ENCODE data around the gene NUP188. TPM values are rescaled to one million over a fixed set of nuclear protein-coding genes. Genes with fewer than 3 reads are reported as not detected.
"Not testable (repeated sequence)": the region's sequence is repeated elsewhere in the genome, so short reads cannot be mapped to it uniquely, and the experiment has no call there.

Gene NUP188
- total RNA-seq, 1 donor from 2014 or later, result 52.1 TPM

DNA sequence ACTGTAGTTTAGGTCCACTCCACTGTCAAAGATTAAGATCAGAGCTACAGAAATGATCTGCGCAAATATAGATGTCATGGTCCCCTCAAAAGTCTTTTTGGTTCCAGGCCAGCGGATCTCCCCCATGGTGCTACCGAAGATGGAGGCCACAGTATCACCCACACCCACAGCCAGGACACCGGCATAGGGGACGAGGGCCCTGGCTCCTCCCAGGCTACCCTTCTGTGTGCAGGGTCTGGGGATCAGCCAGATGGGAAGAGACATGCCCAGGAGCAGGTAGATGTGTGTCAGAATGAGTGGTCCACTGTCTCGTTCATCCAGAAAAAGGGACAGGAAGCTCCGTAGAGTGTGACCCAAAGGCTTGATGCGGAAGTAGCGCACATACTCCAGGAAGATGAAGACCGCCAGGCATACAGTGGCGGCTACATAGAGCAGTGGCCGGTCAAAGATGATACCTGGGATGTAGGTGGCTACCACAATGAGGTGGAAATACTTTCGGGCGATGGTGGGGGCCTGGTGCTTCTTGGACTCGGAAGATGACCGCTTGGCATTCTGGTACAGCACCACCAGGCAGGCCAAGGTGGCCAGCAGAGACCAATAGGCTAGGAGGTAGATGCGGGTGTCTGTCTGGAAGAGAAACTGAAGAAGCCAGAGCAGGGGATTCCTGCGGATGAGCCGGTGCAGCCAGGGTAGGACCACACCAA is 1.5 kb upstream of the NUP188 start:
- DNase-seq (ENCODE audit: low spot score), result no peak

DNA sequence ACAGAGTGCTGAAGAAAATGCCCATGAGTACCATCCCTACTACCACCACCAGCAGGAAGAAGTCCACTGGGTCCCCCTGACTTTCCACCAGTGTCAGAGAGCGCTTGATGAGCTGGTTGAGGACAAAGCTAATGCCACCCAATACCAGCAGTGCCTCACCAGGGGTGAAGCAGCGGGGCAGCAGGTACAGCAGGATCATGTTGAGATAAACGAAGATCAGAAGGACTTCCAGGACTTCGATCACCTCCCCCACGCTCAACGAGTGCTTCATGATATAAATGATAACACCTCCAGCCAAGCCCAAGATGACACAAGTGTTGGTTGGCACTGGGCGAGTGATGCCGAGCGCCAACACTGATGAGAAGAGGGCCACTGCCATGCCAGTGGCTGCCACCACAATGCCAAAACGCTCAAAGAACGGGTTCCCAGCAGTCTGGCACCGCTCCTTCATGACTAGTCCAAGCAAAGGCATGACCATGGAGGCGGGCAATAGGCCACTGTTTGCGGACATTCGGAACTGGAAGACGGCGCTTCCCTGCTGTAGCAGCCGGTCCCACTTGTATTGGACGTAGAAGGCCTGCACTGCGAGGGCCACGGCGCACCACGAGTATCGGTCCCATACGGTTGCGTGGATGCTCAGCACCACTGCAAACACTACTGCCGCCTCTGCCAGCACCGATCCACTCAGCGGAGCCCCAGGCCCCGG is 775 bp upstream of the NUP188 start:
- no peak for DNase-seq (ENCODE audit: low spot score)

DNA sequence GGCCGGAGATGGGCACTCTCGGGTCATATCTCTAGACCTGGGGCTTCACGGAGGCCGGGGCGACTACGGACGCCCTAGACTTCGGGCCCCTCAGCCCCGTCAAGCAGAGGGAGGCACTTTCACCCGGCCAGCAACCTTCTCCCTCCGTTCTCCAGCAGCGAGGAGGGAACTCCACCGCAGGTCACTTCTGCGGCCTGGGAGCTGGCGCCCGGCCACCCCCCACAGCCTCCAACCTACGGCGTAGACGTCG is 297 bp upstream of the NUP188 start:
- no peak for DNase-seq (ENCODE audit: low spot score)

DNA sequence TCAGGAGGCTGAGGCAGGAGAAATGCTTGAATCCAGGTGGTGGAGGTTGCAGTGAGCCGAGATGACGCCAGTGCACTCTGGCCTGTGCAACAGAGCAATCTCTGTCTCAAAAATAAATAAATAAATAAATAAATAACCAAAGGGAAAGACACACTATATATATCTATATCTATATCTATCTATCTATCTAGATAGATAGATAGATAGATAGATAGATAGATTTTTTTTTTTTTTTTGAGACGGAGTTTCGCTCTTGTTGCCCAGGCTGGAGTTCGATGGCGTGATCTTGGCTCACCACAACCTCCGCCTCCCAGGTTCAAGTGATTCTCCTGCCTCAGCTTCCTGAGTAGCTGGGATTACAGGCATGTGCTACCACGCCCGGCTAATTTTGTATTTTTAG is 13.9 kb downstream of the NUP188 start:
- not testable (repeated sequence) for DNase-seq (ENCODE audit: low spot score)

DNA sequence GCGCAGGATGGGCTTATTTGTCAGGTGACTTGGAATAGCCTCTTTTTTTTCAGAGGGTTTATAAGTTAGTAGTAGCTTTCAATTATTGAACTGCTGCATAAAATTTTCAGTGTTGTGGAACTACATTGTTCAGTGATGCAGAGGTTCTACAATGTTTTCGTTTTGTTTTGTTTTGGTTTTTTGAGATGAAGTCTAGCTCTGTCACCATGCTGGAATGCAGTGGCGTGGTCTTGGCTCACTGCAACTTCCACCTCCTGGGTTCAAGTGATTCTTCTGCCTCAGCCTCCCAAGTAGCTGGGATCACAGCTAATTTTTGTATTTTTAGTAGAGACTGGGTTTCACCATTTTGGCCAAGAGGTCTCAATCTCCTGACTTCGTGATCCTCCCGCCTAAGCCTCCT is 22.0 kb downstream of the NUP188 start:
- DNase-seq (ENCODE audit: low spot score), result no peak

DNA sequence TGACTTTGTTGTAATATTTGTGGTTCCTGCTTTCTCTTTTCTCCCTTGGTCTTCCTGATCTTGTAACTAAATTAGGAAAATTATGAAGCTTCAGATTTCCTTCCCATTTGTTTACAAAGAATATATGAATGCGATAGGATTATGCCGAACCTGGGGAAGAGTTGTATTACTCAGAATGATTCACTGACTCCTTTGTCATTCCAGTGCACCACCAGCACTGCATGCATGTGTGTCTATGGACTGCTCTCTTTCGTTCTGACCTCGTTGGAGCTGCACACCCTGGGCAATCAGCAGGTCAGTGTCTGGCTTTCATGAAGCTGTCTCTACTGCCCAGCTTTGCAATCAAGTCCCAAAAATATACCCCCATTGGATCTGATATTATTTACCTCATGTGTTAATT is 25.5 kb downstream of the NUP188 start:
- DNase-seq (ENCODE audit: low spot score), result no peak

DNA sequence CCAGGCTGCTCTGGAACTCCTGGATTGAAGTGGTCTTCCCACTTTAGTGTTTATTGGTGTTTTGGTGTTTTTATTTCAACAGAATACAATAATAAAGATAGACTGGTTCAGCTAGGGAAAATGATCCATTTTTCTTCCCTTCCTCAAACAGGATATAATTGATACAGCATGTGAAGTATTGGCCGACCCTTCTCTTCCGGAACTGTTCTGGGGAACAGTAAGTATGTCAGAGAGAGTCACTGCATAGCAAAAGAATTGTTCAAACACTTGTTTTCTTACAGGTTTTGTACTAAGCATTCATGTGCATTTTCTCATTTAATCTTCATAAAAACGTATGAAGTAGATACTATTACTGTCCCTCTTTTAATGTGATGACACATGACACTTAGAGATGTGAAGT is 31.6 kb downstream of the NUP188 start:
- no peak for DNase-seq (ENCODE audit: low spot score)

- no peak for DNase-seq (ENCODE audit: low spot score)
Observed at GRCh38 chr9:128983536-128983935, 36.0 kb downstream of the NUP188 start.

DNA sequence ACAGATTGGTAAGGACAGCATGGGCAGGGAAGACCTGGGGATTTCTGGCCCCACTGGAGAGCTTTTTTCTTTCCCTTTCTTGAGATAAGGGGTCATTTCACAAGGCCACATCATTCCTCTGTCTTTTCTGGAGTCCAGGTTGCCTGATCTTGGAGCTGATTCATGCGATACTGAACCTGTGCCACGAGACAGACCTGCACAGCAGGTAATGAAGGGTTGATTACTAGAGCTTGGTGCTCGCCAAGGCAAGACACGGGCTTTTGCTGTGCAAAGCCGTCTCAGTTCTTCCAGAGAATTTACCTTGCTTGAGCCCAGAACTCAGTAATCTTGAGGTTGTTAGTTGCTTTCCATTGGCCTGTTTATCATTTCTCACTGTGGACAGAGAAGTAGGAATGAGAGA is 39.2 kb downstream of the NUP188 start:
- DNase-seq (ENCODE audit: low spot score), result no peak

DNA sequence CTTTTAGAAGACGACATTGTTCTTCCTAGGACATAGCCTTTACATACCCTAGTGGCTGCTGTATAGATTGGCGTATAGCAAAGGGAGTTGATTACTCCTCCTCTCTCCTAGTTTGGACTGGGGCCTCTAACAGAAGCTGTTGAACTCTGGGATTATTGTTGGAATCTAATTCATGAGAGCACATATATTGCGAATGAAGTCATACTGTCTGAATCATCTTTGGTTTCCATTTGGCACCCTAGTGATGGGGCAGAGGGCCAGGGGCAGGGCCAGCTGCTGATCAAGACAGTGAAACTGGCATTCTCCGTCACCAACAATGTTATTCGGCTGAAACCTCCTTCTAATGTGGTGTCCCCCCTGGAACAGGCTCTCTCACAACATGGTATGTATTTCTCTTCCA is 40.3 kb downstream of the NUP188 start:
- no peak for DNase-seq (ENCODE audit: low spot score)

DNA sequence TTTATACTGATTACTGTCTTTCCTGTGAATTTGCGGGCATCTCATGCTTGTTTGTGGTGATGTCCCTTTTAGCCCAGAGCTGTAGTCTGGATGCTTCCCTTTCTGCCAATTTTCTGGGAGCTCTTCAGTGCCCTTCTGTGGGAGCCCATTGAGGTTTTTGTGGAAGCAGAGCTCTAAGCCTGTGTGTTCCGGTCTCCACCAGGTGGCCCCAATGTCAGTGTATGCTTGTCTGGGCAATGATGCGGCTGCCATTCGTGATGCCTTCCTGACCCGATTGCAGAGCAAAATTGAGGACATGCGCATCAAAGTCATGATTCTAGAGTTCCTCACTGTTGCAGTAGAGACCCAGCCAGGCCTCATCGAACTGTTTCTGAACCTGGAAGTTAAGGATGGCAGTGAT is 45.5 kb downstream of the NUP188 start:
- DNase-seq (ENCODE audit: low spot score), result no peak

DNA sequence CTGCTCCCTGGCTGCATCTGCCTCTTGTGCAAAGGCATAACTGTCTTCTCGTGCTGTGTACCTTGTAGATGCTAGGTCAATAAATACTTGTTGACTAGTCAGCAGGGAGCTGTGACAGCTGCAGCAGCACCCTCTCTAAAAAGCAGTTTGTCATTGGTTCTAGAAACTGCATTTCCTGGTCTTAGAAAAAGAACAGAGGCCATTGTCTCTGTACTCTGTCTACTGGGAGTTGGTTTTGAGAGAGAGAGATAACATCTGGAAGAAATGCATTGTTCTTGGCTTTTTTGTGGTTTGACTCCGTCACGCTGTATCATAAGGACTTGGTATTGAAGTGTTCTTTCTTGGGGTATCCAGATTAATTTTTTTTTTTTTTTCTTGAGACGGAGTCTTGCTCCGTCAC is 48.3 kb downstream of the NUP188 start:
- no peak for DNase-seq (ENCODE audit: low spot score)

- no peak for DNase-seq (ENCODE audit: low spot score)
Observed at GRCh38 chr9:128998462-128998861, 51.0 kb downstream of the NUP188 start.

GRCh38 chr9:128999581-129000206 is 52.2 kb downstream of the NUP188 start:
- DNase-seq (ENCODE audit: low spot score), result no peak

DNA sequence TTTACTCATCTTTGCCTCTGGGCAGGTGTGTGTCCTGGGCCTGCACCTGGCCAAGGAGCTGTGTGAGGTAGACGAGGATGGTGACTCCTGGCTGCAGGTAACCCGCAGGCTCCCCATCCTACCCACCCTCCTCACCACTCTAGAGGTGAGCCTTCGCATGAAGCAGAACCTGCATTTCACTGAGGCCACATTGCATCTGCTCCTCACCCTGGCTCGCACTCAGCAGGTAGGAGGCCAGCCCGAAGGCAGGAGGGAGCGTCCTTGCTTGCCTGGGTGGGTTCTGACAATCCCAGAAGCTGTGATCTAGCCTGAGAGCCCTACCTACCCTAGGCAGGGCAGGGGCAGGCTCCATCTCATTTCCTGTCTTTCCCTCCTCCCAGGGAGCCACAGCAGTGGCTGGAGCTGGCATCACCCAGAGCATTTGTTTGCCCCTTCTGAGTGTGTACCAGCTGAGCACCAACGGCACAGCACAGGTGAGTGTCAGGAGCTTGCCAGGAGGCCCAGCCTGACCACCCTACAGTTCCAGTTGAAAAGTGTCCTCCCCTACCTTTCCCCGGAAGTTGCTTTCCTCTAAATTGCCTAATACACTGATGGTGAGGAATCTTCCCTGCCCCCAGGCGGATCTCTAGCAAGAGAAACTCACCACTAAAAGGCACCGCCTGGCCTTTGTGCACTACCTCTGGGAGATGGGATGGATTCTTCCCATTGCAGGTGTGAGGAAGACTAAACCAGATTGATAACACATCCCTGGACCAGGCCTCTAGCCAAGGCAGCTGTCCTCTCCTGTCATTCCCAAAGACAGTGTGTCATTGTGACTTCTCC is 54.2 kb downstream of the NUP188 start:
- no peak for DNase-seq (ENCODE audit: low spot score)

- DNase-seq (ENCODE audit: low spot score), result no peak
Observed at GRCh38 chr9:129002992-129003391, 55.5 kb downstream of the NUP188 start.

DNA sequence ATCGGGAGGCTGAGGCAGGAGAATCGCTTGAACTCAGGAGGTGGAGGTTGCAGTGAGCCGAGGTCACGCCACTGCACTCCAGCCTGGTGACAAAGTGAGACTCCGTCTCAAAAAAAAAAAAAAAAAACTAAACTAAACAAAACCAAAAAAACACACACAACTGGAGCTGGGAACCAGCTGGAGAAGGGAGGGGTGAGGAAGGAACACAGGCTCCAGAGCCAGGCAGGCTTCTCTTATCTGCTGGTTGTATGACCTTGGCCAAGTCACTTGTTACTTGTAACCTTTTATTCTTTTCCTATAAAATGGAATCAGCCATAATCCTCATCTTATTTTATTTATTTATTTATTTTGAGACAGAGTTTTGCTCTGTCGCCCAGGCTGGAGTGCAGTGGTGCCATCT is 56.7 kb downstream of the NUP188 start:
- DNase-seq (ENCODE audit: low spot score), result not testable (repeated sequence)

DNA sequence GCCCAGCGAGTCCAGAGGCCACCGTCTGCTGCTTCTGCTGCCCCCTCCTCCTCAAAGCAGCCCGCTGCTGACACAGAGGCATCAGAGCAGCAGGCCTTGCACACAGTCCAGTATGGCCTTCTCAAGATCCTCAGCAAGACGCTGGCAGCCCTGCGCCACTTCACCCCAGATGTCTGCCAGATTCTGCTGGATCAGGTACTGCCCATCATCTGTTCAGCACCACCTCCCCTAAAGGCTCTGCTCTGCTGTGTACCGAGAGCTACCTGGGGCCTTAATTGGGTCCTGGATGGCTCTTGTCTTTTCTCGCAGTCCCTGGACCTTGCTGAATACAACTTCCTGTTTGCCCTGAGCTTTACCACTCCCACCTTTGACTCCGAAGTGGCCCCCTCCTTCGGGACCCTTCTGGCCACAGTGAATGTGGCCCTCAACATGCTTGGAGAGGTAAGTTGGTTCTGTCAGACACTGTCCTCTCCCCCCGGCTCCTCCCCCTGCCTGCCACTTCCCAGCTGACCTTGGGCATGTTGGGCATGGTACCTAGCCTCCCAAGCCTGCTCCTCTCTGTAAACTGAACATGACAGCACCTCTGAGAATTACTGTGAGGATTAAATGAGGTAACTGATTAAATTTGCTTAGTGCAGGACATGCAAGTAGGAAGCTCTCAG is 58.0 kb downstream of the NUP188 start:
- DNase-seq (ENCODE audit: low spot score), result no peak

DNA sequence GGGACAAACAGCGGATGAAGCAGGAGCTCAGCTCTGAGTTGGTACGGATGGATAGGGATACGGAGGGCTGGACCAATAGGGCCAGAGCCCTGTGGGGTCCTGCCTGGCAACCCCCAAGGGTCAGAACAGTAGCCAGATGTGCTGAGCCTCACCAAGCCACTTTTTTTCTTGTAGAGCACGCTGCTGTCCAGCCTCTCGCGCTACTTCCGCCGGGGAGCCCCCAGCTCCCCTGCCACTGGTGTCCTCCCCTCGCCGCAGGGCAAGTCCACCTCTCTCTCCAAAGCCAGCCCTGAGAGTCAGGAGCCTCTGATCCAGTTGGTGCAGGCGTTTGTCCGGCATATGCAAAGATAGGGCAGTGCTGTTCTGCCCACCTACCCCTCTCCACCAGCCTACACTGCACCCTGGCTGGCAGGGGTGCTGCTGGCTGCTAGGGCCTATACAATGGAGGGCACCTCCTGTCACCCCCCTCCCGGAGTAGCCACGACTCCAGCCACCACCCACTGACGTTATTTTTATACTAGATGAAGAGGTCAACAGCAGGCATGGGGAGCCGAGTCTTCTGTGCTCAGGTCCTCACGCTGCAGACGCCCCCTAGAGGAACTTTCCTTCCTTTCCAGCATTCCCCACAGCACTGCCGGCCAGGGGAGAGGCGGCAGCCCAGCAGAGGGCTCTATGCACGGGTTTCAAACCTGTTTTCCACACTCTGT is 59.0 kb downstream of the NUP188 start:
- peak; percentile 76 for DNase-seq (ENCODE audit: low spot score)

DNA sequence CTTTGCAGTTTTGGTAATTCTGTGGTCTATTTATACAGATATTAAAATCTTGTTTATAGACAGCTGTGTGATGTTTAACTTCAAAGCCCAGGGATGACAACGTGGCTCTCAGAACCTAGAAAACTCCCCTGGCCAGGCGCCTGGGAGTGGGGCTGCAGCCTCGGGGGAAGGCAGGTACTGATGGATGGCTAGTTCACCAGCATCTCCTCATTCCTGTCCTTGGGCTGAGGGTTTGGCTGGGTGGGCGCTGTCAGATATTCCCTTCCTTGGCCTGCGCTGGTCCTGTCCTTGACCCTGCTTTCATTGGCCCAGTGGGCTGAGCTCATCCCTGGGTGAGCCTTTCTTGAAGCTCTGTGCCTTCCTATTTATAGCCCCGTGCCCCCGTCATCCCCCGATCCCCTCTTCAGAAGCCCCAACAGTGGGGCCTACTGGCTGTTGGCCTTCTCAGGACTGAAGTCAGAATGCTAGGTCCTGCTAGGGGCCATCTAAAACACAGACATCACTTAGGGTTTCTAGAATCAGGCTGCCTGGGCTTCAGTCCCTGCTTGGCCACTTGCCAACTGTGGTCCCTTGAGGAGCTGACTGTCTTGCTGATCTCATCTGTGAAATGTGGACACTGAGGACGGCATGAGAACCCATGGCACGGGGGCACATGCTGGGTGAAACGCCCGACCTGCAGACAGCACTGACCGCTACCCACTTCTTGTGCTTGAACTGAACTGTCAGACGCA is 59.7 kb downstream of the NUP188 start:
- no peak for DNase-seq (ENCODE audit: low spot score)

All from ureter (tissue), 1 donor.